Right renal pelvis (tissue), 4 donors: ENCODE results near the gene EXO5. TPM values are rescaled to one million over a fixed set of nuclear protein-coding genes. Genes with fewer than 3 reads are reported as not detected.
A peak's percentile ranks its signal among the peaks of the same experiment; 100 is the strongest.
"Not testable (repeated sequence)": the region's sequence is repeated elsewhere in the genome, so short reads cannot be mapped to it uniquely, and the experiment has no call there.

Experiments used
- DNase-seq, 4 donors: peaks; one replicate each; pipeline ENCODE4 v3.0.0-alpha.2; 2013; ENCODE audit warnings: low read depth in 4 of 4, low spot score in 3 of 4, missing footprints in 1 of 4
- polyA plus RNA-seq, 4 donors: library from polyadenylated mRNA; unstranded; fragments of 120-200 nt; gene quantifications; one replicate each; pipeline ENCODE4 v1.2.1, GENCODE V29; 2013; ENCODE audit not compliant: insufficient read length in 4 of 4

The EXO5 gene, protein sequence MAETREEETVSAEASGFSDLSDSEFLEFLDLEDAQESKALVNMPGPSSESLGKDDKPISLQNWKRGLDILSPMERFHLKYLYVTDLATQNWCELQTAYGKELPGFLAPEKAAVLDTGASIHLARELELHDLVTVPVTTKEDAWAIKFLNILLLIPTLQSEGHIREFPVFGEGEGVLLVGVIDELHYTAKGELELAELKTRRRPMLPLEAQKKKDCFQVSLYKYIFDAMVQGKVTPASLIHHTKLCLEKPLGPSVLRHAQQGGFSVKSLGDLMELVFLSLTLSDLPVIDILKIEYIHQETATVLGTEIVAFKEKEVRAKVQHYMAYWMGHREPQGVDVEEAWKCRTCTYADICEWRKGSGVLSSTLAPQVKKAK
- polyA plus RNA-seq: 10 to 100 TPM; 12.0 to 14.1 (median 12.5) TPM

GRCh38 chr1:40508375-40509341 is at the start of gene EXO5:
EXO5 (plus strand) TSS chr1:40508767; CDS start chr1:40514545, 5,778 bp downstream.
- peak in 3 of 4 donors; percentile 32 to 56 (median 42) for DNase-seq

- DNase-seq: no peak
These were observed 45.5 kb upstream of the EXO5 start for GRCh38 chr1:40462956-40463590.

DNA sequence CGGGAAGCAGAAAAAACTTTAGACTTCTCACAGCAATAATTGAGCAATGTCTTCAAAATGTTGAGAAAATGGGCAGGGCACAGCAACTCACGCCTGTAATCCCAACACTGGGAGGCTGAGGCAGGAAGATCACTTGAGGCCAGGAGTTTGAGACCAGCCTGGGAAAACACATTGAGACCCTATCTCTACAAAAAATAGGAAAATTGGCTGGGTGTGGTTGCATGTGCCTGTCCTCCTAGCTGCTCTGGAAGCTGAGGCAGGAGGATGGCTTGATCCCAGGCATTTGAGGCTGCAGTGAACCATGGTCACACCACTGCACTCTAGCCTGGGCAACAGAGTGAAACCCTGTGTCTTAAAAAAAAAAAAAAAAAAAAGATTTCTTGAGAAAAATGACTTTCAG is 39.2 kb upstream of the EXO5 start:
- no peak for DNase-seq

DNA sequence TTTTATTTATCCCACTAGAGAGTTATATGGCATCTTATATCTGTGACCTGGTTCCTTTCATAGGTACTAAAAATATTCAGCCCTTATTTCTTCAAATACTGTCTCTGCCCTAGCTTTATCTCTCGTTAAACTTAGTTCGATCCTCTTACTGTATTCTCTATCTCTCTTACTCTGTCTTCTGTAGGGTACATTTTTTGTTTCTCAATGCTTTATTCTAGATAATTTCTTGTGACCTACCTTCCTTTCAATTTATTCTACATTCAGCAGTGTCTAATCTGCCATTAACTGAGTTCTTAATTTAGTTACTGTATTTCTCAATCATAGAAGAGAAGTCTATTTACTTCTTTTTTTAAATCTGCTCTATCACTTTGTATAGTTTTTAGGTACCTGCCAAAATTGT is 33.3 kb upstream of the EXO5 start:
- no peak for DNase-seq

GRCh38 chr1:40476924-40477677 is 31.5 kb upstream of the EXO5 start, which contains the start of gene ZFP69:
ZFP69 (plus strand) TSS chr1:40477290; CDS start chr1:40479362, 2,072 bp downstream.
- peak; percentile 47 to 59 (median 50) for DNase-seq

DNA sequence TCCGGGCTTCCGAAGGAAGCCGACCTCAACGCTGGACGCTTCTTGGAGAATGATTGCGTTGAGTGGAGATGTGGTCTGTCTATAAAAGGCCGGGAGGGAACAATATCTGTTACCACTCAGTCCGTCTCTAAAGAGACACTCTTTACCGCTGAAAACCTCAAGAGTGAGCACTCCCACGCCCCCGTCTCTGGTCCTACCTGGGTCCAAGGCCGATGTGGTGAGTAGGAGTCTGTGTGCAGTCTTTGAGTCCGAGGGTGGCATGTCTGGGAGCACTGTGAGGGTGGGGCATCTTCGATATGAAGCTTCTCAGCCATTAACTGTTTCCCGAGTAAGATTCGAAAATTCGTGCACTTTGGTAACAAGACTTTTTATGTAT is 30.9 kb upstream of the EXO5 start:
- DNase-seq: peak in 2 of 4 donors; percentile 5 to 12

DNA sequence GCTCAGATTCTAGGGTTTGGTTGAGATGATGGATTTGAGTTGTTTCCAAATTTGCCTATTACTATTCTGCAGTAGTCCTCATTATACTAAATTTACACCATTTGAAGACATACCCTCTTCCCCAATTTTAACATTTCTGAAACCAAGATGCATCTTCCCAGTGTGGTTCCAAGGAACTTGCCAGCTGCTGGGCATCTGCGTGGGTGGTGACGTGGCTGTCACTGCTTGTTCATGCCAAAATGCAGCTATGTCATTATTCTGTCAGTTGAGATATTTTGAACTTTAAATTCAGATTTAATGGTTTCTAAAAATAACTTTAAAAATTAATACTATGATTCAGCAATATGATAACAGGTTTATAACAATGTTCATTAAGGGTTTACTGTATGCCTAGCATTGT is 30.3 kb upstream of the EXO5 start:
- DNase-seq: no peak

DNA sequence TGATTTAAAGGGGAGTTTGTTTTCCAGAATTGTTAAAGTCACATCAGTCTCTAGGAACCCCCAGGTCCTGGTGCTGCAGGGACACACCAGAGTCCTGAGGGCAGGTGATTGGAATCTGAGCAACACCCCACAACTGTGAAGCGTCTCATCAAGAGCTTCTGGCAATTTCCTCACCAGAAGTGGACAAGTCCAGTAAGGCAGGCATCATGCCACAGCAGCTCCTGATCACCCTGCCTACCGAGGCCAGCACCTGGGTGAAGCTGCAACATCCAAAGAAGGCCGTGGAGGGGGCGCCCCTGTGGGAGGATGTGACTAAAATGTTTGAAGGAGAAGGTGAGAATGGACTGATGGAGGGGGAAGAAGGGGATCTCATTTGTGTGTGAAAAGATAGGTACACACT is 29.4 kb upstream of the EXO5 start:
- no peak for DNase-seq

DNA sequence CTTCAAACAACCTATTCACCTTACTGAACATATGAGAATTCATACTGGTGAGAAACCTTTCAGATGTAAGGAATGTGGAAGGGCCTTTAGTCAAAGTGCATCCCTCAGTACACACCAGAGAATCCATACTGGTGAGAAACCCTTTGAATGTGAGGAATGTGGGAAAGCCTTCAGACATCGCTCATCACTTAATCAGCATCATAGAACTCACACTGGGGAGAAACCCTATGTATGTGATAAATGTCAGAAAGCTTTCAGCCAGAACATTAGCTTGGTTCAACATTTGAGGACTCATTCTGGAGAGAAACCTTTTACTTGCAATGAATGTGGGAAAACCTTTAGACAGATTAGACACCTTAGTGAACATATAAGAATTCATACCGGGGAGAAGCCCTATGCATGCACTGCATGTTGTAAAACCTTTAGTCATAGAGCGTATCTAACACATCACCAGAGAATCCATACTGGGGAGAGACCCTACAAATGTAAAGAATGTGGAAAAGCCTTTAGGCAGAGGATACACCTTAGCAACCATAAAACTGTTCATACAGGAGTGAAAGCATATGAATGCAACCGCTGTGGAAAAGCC is 13.2 kb upstream of the EXO5 start:
- no peak for DNase-seq

DNA sequence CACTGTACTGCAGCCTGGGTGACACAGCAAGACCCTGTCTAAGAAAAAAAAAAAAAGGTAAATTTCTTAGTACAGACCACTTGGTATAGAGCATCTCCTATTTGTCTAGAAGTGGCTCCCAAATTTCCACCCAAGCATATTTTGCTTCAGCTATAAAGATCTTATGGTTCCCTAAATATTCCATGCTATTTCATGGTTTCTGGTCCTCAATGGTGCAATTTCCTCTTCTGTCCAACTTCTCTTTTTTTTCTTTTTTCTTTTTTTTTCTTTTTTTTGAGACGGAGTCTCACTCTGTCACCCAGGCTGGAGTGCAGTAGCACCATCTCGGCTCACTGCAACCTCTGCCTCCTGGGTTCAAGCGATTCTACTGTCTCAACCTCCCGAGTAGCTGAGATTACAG is 5.9 kb upstream of the EXO5 start:
- not testable (repeated sequence) for DNase-seq

- no peak for DNase-seq
These were observed 594 bp upstream of the EXO5 start for GRCh38 chr1:40507973-40508372.

DNA sequence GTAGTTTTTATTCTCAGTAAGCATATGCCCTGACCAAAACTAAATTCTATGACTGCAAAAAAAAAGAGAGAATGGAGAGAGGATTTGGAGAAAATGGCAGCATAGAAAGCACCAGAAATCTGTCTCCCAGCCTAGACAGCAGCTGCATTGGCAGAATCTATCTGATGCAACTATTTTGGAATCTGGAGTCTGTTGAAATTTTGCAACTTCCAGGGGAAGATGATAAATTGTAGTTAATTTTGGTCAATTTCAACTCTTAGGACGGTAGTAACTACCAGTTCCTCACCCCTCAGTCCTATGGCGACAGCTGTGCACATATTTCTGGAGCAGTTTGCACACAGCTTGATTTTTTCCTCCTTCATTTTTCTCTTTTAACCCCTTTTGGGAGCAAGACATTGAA is 10.9 kb downstream of the EXO5 start:
- DNase-seq: no peak

- no peak for DNase-seq
These were observed 22.3 kb downstream of the EXO5 start for GRCh38 chr1:40530735-40531380.

DNA sequence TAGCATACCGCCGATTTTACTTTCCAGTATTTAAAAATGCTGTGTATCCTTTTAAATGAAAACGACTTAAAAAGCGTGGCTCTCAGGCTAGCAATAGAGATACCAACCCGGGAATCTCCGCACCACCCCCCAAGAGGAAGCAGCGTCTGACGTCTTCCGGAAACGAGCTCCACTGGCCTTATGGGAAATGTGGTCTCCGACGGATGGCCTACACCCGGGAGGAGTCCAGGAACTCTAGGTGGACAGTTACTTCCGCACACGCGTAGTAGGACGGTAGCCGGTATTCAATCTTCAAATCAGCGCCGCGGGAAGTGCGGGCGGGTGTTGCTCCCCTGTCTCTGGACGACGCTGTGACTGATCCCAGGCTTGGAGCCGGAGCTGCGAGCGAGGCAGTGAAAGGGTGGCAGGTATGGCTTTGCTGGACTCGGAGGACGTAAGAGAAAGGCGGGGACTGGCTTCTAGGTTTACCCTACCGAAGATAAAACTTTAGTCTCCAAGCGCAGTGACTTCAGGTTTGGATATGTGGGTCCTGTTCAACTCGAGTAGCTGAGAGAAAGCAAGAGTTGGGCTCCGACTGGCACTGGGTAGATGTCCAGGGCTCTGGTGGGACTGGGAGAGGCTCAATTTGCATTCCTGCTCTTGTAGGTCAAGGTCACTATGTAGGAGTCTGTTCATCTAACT is 23.0 kb downstream of the EXO5 start, which contains the start of gene ZNF684:
Gene ZNF684, plus strand, starts transcription at position 257 of the 681 bp plus-strand sequence. CDS start 1,530 bp downstream, outside the sequence.
- peak; percentile 85 to 88 (median 86) for DNase-seq

GRCh38 chr1:40532062-40532389 is 23.5 kb downstream of the EXO5 start:
- no peak for DNase-seq

GRCh38 chr1:40532844-40533424 is 24.4 kb downstream of the EXO5 start:
- no peak for DNase-seq

DNA sequence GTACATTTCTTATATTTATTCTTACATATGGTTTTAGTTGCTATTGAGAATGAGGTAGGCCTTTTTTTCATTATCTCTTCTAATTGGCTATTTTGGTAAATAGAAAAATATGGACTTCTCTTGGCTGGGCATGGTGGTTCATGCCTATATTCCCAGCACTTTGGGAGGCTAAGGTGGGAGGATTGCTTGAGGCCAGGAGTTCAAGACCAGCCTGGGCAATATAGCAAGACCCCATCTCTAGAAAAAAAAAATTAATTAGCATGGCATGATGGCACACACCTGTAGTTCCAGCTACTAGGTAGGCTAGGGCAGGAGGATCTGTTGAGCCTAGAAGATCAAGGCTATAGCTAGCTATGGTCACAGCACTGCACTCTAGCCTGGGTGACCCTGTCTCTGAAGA is 26.0 kb downstream of the EXO5 start:
- DNase-seq: no peak

GRCh38 chr1:40535732-40536131 is 27.2 kb downstream of the EXO5 start:
- DNase-seq: no peak
